ENCODE results near the gene TCF12. TPM values are rescaled to one million over a fixed set of nuclear protein-coding genes. Genes with fewer than 3 reads are reported as not detected.

TCF12 gene
- total RNA-seq, 1 donor from 2014 or later = 84.6 TPM

DNA sequence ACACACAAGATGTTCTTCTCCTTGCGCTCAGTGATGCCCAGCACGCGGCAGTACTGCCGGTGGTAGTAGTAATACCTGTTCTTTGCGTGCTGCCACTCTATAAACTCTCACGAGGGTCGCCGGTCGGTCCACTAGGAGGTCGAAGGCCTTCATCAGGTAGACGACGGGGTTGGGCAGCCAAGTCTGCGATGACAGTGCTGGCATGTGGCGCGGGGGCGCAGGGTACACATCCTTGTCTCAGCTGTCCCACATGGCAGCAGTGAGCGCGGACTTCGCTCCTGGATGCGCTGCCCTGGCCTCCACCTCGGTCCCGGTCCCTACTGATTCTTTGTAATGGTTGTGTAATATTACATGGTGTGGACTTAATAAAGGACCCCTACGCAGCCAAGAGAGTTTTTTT, 407.8 kb downstream of the TCF12 start:
- TF ChIP-seq, protein P1, sequence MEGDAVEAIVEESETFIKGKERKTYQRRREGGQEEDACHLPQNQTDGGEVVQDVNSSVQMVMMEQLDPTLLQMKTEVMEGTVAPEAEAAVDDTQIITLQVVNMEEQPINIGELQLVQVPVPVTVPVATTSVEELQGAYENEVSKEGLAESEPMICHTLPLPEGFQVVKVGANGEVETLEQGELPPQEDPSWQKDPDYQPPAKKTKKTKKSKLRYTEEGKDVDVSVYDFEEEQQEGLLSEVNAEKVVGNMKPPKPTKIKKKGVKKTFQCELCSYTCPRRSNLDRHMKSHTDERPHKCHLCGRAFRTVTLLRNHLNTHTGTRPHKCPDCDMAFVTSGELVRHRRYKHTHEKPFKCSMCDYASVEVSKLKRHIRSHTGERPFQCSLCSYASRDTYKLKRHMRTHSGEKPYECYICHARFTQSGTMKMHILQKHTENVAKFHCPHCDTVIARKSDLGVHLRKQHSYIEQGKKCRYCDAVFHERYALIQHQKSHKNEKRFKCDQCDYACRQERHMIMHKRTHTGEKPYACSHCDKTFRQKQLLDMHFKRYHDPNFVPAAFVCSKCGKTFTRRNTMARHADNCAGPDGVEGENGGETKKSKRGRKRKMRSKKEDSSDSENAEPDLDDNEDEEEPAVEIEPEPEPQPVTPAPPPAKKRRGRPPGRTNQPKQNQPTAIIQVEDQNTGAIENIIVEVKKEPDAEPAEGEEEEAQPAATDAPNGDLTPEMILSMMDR (IDR thresholded peaks at IDR 0.05; ENCODE audit: insufficient read depth, low read length, poor library complexity, severe bottlenecking) = no peak
- H3K4me3 ChIP-seq (ENCODE audit: low read depth, low read length) = no peak overlapping the region
- no peak for DNase-seq (ENCODE audit: low read depth)
- no peaks in the 10 kb centered on the region for H3K36me3 ChIP-seq (ENCODE audit: control insufficient read depth, insufficient read depth, low read length)
- no peaks in the 10 kb centered on the region for H3K27me3 ChIP-seq (ENCODE audit: control insufficient read depth, insufficient read depth, low read length)

DNA sequence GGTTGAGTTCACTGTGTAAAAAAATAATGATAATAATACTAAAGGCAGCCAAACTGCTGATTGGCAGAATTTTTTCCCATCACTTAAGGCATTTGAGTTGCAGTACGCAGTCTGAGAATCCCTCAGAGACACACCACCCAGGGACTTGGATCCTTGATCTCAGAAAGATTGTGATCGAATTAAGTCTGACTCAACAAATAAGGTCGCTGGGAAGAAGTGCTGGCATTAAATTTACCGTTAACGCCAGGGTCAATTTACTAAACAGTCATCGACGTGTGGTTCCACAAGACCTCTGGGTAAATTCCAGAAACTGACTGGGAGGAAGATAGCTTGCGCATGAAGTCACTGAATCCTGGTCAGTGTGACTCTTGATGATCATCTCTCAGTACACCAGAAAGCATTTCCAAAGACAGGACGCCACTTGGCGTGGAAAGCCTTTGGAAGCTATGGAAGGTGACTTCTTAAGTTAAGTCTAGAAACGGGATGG, 409.6 kb downstream of the TCF12 start:
- no peak for DNase-seq (ENCODE audit: low read depth)
- no peak overlapping the region for H3K4me3 ChIP-seq (ENCODE audit: low read depth, low read length)
- no peaks in the 10 kb centered on the region for H3K27me3 ChIP-seq (ENCODE audit: control insufficient read depth, insufficient read depth, low read length)
- TF ChIP-seq, protein P1 (IDR thresholded peaks at IDR 0.05; ENCODE audit: insufficient read depth, low read length, poor library complexity, severe bottlenecking) = no peak
- no peaks in the 10 kb centered on the region for H3K36me3 ChIP-seq (ENCODE audit: control insufficient read depth, insufficient read depth, low read length)

DNA sequence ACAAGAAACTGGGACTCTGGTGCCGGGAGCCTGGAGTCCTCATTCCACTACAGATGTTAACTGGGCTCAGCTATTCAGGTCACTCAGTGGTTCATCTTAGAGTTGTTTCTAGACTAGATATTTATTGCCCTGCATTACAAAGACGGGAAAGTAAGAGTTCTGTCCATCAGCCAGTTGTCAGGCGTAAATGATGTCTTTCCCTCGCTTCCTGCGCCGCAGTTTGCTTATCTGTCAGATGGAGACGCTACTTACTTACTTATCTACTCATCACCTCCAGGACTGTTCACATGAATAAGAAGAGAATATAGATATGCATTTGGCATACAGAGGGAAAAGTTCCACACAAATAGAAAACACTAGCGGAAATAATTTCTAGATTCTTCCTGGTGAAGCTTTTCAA, 410.0 kb downstream of the TCF12 start:
- H3K36me3 ChIP-seq (ENCODE audit: control insufficient read depth, insufficient read depth, low read length) = no peaks in the 10 kb centered on the region
- TF ChIP-seq, protein P1 (IDR thresholded peaks at IDR 0.05; ENCODE audit: insufficient read depth, low read length, poor library complexity, severe bottlenecking) = no peak
- no peaks in the 10 kb centered on the region for H3K27me3 ChIP-seq (ENCODE audit: control insufficient read depth, insufficient read depth, low read length)
- no peak overlapping the region for H3K4me3 ChIP-seq (ENCODE audit: low read depth, low read length)
- DNase-seq (ENCODE audit: low read depth) = no peak

DNA sequence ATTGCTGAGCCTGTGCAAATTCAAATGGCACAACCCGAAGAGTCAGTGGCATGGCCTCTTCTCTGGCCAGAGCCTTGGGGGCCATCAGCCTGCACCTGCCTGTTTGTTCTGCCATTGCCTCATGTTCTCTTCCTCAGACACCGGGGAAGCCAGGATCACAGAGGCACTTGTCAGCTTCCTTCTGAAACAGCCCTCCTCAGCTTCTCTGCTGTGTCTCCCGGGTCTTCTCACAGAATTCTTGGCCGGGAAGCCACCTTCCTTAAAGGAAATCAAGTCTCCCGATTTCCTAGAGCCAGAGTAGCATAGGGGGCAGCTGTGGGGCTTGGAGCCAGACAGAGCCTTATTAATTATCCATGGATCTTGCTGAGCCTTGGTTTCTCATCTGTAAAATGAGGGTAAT, 410.5 kb downstream of the TCF12 start:
- TF ChIP-seq, protein P1 (IDR thresholded peaks at IDR 0.05; ENCODE audit: insufficient read depth, low read length, poor library complexity, severe bottlenecking) = no peak
- H3K36me3 ChIP-seq (ENCODE audit: control insufficient read depth, insufficient read depth, low read length) = no peaks in the 10 kb centered on the region
- DNase-seq (ENCODE audit: low read depth) = no peak
- H3K4me3 ChIP-seq (ENCODE audit: low read depth, low read length) = no peak overlapping the region
- H3K27me3 ChIP-seq (ENCODE audit: control insufficient read depth, insufficient read depth, low read length) = no peaks in the 10 kb centered on the region

DNA sequence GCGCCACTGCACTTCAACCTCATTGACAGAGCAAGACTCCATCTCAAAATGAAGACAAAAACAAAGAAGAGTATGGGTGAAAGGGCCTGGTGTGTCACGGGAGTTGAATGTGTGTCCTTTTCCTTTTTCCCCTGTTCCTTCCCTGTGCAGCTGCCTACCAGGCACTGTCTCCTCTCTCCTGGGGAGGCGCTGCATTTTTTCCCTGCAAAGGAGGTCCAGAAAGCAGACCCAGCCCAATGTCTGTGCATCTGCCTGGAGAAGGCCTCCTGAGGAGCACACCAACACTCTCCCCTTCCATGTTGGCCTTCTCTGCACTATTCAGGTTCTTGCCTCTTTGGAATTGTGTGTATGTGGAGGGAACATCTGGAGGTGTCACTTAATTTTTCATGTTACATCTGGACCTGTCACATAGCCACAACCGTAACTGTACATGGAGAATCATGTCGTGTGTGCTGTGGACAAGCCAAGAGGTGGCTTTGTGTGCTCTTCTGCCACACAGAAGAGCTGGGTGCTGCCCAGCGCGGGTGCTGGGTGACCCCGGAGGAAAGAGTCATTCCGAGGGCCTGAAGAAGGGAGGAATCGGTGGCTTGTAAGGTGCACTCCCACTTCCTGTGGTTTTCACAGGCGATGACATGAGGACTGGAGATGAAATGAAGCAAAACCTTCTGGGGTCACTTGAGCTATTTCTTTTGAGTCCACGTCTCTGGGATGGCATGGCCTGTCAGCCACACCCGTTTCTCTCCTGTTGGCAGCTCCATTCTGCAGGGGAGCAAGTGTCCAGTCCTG, 411.3 kb downstream of the TCF12 start:
- TF ChIP-seq, protein P1 (IDR thresholded peaks at IDR 0.05; ENCODE audit: insufficient read depth, low read length, poor library complexity, severe bottlenecking) = no peak
- no peaks in the 10 kb centered on the region for H3K27me3 ChIP-seq (ENCODE audit: control insufficient read depth, insufficient read depth, low read length)
- DNase-seq (ENCODE audit: low read depth) = no peak
- no peak overlapping the region for H3K4me3 ChIP-seq (ENCODE audit: low read depth, low read length)
- no peaks in the 10 kb centered on the region for H3K36me3 ChIP-seq (ENCODE audit: control insufficient read depth, insufficient read depth, low read length)

Measured in kidney epithelial cell (primary cell).